MM.1S (cell line): Measurements from ENCODE around the gene FIP1L1.
A peak's percentile ranks its signal among the peaks of the same experiment; 100 is the strongest.

Experiments
- DNase-seq: peaks from one replicate; pipeline ENCODE4 v3.0.0-alpha.2; 2015
- H2AFZ ChIP-seq: fragments of 300-600 bp; sonication (generic); 2 replicates; pipeline ENCODE4 v1.6.0; 2016; ENCODE audit warnings: antibody characterized with exemption, low read length
- H3F3A ChIP-seq: fragments of 300-600 bp; sonication (generic); 2 replicates; pipeline ENCODE4 v1.6.1; 2016; ENCODE audit warnings: mild to moderate bottlenecking, antibody characterized with exemption, low read length, moderate library complexity, mixed read lengths; ENCODE audit not compliant: insufficient read depth
- H3K27ac ChIP-seq: fragments of 300-600 bp; sonication (generic); 2 replicates; pipeline ENCODE4 v1.5.1; 2016; ENCODE audit warnings: mild to moderate bottlenecking, low read length
- H3K27me3 ChIP-seq: fragments of 300-600 bp; sonication (generic); replicated peaks from 2 replicates; pipeline ENCODE4 v1.6.0; 2016; ENCODE audit warnings: low read length; ENCODE audit not compliant: insufficient read depth
- H3K36me3 ChIP-seq: fragments of 300-600 bp; sonication (generic); replicated peaks from 2 replicates; pipeline ENCODE4 v1.6.1; 2016; ENCODE audit warnings: mild to moderate bottlenecking, low read length, mixed read lengths; ENCODE audit not compliant: insufficient read depth
- H3K4me1 ChIP-seq: fragments of 300-600 bp; sonication (generic); 2 replicates; pipeline ENCODE4 v1.6.1; 2016; ENCODE audit warnings: low read length, mixed read lengths
- H3K4me2 ChIP-seq: fragments of 300-600 bp; sonication (generic); 2 replicates; pipeline ENCODE4 v1.6.0; 2016; ENCODE audit warnings: low read depth, low read length
- H3K4me3 ChIP-seq: fragments of 300-600 bp; sonication (generic); 2 replicates; pipeline ENCODE4 v1.5.1; 2016; ENCODE audit warnings: low read length, mixed read lengths
- H3K79me2 ChIP-seq: fragments of 300-600 bp; sonication (generic); 2 replicates; pipeline ENCODE4 v1.6.1; 2016; ENCODE audit warnings: mixed run types, low read length, mixed read lengths
- H3K9ac ChIP-seq: fragments of 300-600 bp; sonication (generic); 2 replicates; pipeline ENCODE4 v1.6.1; 2016; ENCODE audit warnings: low read length, mixed read lengths
- H3K9me2 ChIP-seq: fragments of 300-600 bp; sonication (generic); replicated peaks from 2 replicates; pipeline ENCODE4 v1.6.1; 2016; ENCODE audit warnings: mild to moderate bottlenecking, low read length, mixed read lengths; ENCODE audit not compliant: insufficient read depth
- H3K9me3 ChIP-seq: fragments of 300-600 bp; sonication (generic); replicated peaks from 2 replicates; pipeline ENCODE4 v1.6.1; 2016; ENCODE audit warnings: mild to moderate bottlenecking, low read length, mixed read lengths; ENCODE audit not compliant: insufficient read depth
- H4K20me1 ChIP-seq: fragments of 300-600 bp; sonication (generic); 2 replicates; pipeline ENCODE4 v1.6.1; 2016; ENCODE audit warnings: mild to moderate bottlenecking, low read length, moderate library complexity, mixed read lengths; ENCODE audit not compliant: insufficient read depth
- EZH2 ChIP-seq: fragments of 300-600 bp; sonication (generic); optimal IDR thresholded peaks from 2 replicates; pipeline ENCODE3; 2017; ENCODE audit warnings: low read depth, mild to moderate bottlenecking, antibody characterized with exemption, low read length, mixed read lengths
- EZH2phosphoT487 ChIP-seq: fragments of 300-600 bp; sonication (generic); IDR thresholded peaks from 2 replicates; pipeline ENCODE4 v1.6.1; 2018; ENCODE audit warnings: antibody characterized with exemption, low read length
- TF ChIP-seq, protein P1 (sequence below): fragments of 300-600 bp; sonication (generic); IDR thresholded peaks from 2 replicates; pipeline ENCODE4 v1.5.1; 2016; ENCODE audit warnings: antibody characterized with exemption, low read length, mixed read lengths

Gene FIP1L1

DNA sequence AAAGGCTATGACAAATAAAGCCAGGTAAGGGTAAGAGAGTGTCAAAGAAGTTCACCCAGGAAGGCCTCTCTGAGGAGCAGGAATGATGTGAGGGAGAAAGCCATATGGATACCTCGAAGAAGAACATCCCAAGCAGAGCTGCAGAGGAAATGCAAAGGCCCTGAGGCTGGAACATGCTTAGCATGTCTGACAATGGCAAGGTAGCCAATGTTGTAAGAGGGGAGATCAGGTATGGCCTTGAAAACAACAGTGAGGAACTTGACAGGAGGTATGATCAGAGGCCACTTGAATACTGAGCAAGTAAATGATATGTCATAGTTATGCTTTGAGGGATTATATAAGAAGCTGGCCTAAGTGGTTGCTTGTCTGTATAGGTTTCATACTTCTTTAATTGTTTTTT is 15.3 kb upstream of the FIP1L1 start:
- no peaks in the 10 kb centered on the region for H3K9me2 ChIP-seq
- H3K4me3 ChIP-seq: no peak overlapping the region
- TF ChIP-seq, protein P1, sequence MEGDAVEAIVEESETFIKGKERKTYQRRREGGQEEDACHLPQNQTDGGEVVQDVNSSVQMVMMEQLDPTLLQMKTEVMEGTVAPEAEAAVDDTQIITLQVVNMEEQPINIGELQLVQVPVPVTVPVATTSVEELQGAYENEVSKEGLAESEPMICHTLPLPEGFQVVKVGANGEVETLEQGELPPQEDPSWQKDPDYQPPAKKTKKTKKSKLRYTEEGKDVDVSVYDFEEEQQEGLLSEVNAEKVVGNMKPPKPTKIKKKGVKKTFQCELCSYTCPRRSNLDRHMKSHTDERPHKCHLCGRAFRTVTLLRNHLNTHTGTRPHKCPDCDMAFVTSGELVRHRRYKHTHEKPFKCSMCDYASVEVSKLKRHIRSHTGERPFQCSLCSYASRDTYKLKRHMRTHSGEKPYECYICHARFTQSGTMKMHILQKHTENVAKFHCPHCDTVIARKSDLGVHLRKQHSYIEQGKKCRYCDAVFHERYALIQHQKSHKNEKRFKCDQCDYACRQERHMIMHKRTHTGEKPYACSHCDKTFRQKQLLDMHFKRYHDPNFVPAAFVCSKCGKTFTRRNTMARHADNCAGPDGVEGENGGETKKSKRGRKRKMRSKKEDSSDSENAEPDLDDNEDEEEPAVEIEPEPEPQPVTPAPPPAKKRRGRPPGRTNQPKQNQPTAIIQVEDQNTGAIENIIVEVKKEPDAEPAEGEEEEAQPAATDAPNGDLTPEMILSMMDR: no peak
- no peak for TF ChIP-seq EZH2phosphoT487
- TF ChIP-seq EZH2: no peak
- H3K36me3 ChIP-seq: no peaks in the 10 kb centered on the region
- H3K27me3 ChIP-seq: no peaks in the 10 kb centered on the region
- H3K9me3 ChIP-seq: no peaks in the 10 kb centered on the region
- peaks cover 16% of the 10 kb centered on the region for H3K4me1 ChIP-seq
- H3F3A ChIP-seq: peaks cover 3% of the 10 kb centered on the region; the same call in 1 of the 2 replicates
- peaks cover 86% of the 10 kb centered on the region for H3K79me2 ChIP-seq
- H3K9ac ChIP-seq: no peak overlapping the region
- DNase-seq: no peak
- H4K20me1 ChIP-seq: no peaks in the 10 kb centered on the region; the same call in 1 of the 2 replicates
- H2AFZ ChIP-seq: no peak overlapping the region
- peak overlapping the region; percentile 42 for H3K4me2 ChIP-seq
- no peak overlapping the region for H3K27ac ChIP-seq

GRCh38 chr4:53364624-53365023 is 12.8 kb upstream of the FIP1L1 start:
- DNase-seq: no peak
- no peaks in the 10 kb centered on the region for H3K27me3 ChIP-seq
- TF ChIP-seq, protein P1: no peak
- TF ChIP-seq EZH2 (no peak), EZH2phosphoT487 (no peak)
- H3K4me2 ChIP-seq: peak overlapping the region; percentile 89
- H3K27ac ChIP-seq: no peak overlapping the region
- H4K20me1 ChIP-seq: no peaks in the 10 kb centered on the region; the same call in 1 of the 2 replicates
- H3K9ac ChIP-seq: peak overlapping the region; percentile 89; the same call in 1 of the 2 replicates
- peaks cover 22% of the 10 kb centered on the region for H3K4me1 ChIP-seq
- H3K9me3 ChIP-seq: no peaks in the 10 kb centered on the region
- H2AFZ ChIP-seq: no peak overlapping the region
- H3K9me2 ChIP-seq: no peaks in the 10 kb centered on the region
- H3F3A ChIP-seq: peaks cover 3% of the 10 kb centered on the region; the same call in 1 of the 2 replicates
- peak overlapping the region; percentile 99 for H3K4me3 ChIP-seq
- no peaks in the 10 kb centered on the region for H3K36me3 ChIP-seq
- peaks cover 62% of the 10 kb centered on the region for H3K79me2 ChIP-seq

- H3K9ac ChIP-seq: peak overlapping the region; percentile 89
- TF ChIP-seq EZH2 (no peak), EZH2phosphoT487 (no peak)
- TF ChIP-seq, protein P1: no peak
- no peaks in the 10 kb centered on the region for H3K27me3 ChIP-seq
- peak; percentile 39 for DNase-seq
- peak overlapping the region; percentile 76; the same call in 1 of the 2 replicates for H3K27ac ChIP-seq
- peak overlapping the region; percentile 89 for H3K4me2 ChIP-seq
- no peaks in the 10 kb centered on the region for H3K9me2 ChIP-seq
- peak overlapping the region; percentile 87 for H2AFZ ChIP-seq
- peaks cover 57% of the 10 kb centered on the region for H3K79me2 ChIP-seq
- H3K36me3 ChIP-seq: no peaks in the 10 kb centered on the region
- no peaks in the 10 kb centered on the region; the same call in 1 of the 2 replicates for H4K20me1 ChIP-seq
- H3F3A ChIP-seq: peaks cover 3% of the 10 kb centered on the region; the same call in 1 of the 2 replicates
- peaks cover 22% of the 10 kb centered on the region for H3K4me1 ChIP-seq
- peak overlapping the region; percentile 99 for H3K4me3 ChIP-seq
- no peaks in the 10 kb centered on the region for H3K9me3 ChIP-seq
Measured at GRCh38 chr4:53365121-53365485, 12.3 kb upstream of the FIP1L1 start.
